Measurements from ENCODE around the gene ATP6V0D1.

Gene ATP6V0D1

GRCh38 chr16:67449739-67450138 is 31.2 kb downstream of the ATP6V0D1 start:
- Mint-ChIP-seq H3K36me3 (peaks cover 67 to 70% of the 10 kb centered on the region in 2 donors), H3K27ac (peak overlapping the region; percentile 16), H3K27me3 (no peaks in the 10 kb centered on the region), H3K4me1 (peaks cover 31 to 45% of the 10 kb centered on the region in 2 donors), H3K4me3 (peak overlapping the region in 1 of 2 donors; percentile 8), H3K9me3 (no peaks in the 10 kb centered on the region)
- no peak for DNase-seq
- no peak for ATAC-seq (replicated peaks)

GRCh38 chr16:67449336-67449735 is 31.6 kb downstream of the ATP6V0D1 start:
- Mint-ChIP-seq H3K27ac (peak overlapping the region; percentile 16), H3K4me1 (peaks cover 30 to 45% of the 10 kb centered on the region in 2 donors), H3K9me3 (no peaks in the 10 kb centered on the region), H3K27me3 (no peaks in the 10 kb centered on the region), H3K36me3 (peaks cover 69 to 72% of the 10 kb centered on the region in 2 donors), H3K4me3 (peak overlapping the region in 1 of 2 donors; percentile 8)
- no peak for DNase-seq
- no peak for ATAC-seq (replicated peaks)

GRCh38 chr16:67448580-67448979 is 32.4 kb downstream of the ATP6V0D1 start:
- DNase-seq (no peak), ATAC-seq (replicated peaks) (no peak)
- Mint-ChIP-seq H3K4me3 (no peak overlapping the region), H3K27ac (no peak overlapping the region), H3K36me3 (peaks cover 67 to 70% of the 10 kb centered on the region in 2 donors), H3K9me3 (no peaks in the 10 kb centered on the region), H3K4me1 (peaks cover 25 to 39% of the 10 kb centered on the region in 2 donors), H3K27me3 (no peaks in the 10 kb centered on the region)

DNA sequence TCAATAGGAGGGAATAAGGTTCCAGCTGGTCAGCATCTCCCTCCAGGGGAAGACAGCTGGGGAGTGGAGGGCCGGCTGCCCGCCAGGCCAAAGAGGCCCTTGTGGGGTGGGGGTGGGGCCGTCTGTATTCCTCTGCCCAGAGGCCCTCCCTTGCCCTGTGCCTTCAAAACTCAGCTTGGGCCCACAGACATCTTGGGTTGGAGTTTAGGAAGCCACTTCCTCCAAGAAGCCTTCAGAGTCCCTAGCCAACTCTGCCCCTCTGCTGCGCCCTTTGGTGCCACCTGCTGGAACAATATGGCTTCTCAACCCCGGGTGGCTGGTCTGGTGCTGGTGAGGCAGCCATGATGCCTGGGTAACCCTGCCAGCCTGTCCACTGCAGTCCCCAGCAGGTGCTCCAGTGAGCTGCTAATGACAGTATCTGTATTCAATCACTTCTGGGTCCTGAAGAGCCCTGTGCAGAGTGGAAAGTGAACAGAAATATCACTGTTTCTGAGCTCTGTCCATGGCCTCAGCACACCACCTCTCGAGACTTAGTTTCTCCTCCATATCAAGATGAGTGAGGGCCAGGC is 33.4 kb downstream of the ATP6V0D1 start:
- H3K36me3 Mint-ChIP-seq = peaks cover 63 to 67% of the 10 kb centered on the region in 2 donors

DNA sequence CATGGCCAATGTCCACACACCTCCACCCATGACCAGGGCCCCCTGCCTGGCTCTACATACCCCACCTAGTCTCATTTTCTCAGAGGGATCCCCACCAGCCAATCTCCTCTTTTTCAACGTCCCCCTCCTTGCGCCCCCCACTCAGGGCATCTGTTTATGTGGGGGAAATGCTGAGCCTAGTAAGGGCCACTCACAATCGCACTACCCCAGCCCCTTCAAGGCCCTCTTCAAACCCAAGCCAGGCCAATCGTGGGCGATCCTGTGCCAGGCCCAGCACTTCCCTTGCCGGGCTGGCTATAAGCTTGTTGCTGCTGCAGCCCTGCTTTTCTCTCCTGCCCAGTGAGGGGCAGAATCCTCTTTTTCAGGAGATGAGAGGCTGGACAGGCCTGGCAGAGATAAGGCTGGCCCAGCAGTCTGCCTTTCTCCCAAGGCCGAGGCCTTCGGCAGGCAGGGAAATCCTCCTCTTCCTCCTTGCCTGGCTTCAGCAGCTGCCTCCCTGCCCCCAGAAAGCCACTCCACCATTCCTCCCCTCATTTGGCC is 33.9 kb downstream of the ATP6V0D1 start:
- H3K27ac Mint-ChIP-seq = peak overlapping the region; percentile 56
- H3K4me3 Mint-ChIP-seq = no peak overlapping the region
- H3K36me3 Mint-ChIP-seq = peaks cover 63% of the 10 kb centered on the region in 2 donors
- DNase-seq (no peak), ATAC-seq (replicated peaks) (no peak)
- peaks cover 23 to 39% of the 10 kb centered on the region in 2 donors for H3K4me1 Mint-ChIP-seq
- no peaks in the 10 kb centered on the region for H3K9me3 Mint-ChIP-seq
- no peaks in the 10 kb centered on the region for H3K27me3 Mint-ChIP-seq

More for the DNA sequence above, 33.4 kb downstream of the ATP6V0D1 start:
- ATAC-seq (replicated peaks) (peak; percentile 88 to 92), DNase-seq (peak; percentile 38)
- Mint-ChIP-seq H3K27me3 (no peaks in the 10 kb centered on the region), H3K9me3 (no peaks in the 10 kb centered on the region), H3K4me3 (no peak overlapping the region), H3K27ac (peak overlapping the region; percentile 9), H3K4me1 (peaks cover 22 to 39% of the 10 kb centered on the region in 2 donors)

DNA sequence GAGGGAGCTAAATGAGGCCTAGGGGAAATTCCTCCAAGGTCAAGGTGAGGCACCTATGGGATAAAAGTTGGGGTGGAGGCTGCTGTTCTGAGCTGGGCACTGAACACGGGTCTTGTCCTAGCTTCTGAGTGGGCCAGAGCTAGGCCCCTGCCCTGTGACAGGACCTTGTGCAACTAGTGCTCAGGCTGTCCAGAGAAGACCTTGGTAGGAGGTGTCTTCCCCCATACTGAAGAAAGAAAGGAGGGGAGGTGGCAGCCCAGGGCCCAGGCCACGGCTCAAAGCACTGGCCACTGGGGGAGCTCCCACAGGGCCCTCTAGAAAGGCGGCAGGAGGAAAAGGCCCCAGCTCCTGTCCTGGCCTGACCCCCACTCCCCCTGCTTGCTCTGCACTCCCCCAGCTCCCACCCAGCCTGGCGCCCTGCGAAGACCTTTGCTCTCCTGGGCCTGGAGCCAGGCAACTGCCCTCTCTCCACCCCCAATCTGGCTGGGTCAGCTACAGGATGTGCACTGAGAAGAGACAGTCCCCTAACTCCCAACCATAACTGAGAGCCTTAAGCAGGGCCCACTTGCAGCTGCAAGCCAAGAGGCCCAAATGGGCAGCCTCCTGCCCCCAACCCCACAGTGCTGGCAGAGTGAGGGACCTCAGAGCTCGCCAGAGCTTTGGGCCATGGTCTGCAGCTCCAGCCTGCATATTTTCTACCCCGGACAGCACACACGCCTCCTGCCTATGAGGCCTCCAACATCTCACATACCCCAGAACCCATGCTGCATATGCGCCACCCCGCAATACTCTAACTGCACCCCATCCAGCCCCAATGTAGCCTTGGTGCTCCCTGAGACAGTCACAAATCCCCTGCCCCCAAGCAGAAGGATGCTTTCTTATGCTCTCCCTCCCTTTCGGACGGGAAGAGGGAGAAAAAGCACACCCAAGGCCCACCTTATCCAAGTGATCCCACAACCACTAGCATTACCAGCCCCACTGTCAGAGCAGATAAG is 34.7 kb downstream of the ATP6V0D1 start:
- Mint-ChIP-seq H3K4me1 (peaks cover 27 to 36% of the 10 kb centered on the region in 2 donors), H3K36me3 (peaks cover 65 to 67% of the 10 kb centered on the region in 2 donors), H3K27me3 (no peaks in the 10 kb centered on the region), H3K4me3 (no peak overlapping the region), H3K9me3 (no peaks in the 10 kb centered on the region), H3K27ac (no peak overlapping the region)
- no peak for DNase-seq
- ATAC-seq (replicated peaks) = no peak

GRCh38 chr16:67445441-67445912 is 35.5 kb downstream of the ATP6V0D1 start:
- DNase-seq = no peak
- ATAC-seq (replicated peaks) = no peak
- Mint-ChIP-seq H3K4me3 (no peak overlapping the region), H3K27me3 (no peaks in the 10 kb centered on the region), H3K27ac (no peak overlapping the region), H3K4me1 (peaks cover 23 to 29% of the 10 kb centered on the region in 2 donors), H3K36me3 (peaks cover 59 to 60% of the 10 kb centered on the region in 2 donors), H3K9me3 (no peaks in the 10 kb centered on the region)

GRCh38 chr16:67445126-67445426 is 35.9 kb downstream of the ATP6V0D1 start:
- Mint-ChIP-seq H3K36me3 (peaks cover 58 to 60% of the 10 kb centered on the region in 2 donors), H3K27ac (peak overlapping the region; percentile 7), H3K4me1 (peaks cover 19 to 25% of the 10 kb centered on the region in 2 donors), H3K9me3 (no peaks in the 10 kb centered on the region), H3K4me3 (no peak overlapping the region), H3K27me3 (no peaks in the 10 kb centered on the region)
- DNase-seq (no peak), ATAC-seq (replicated peaks) (no peak)

- peak overlapping the region; percentile 25 for H3K27ac Mint-ChIP-seq
- peaks cover 16 to 23% of the 10 kb centered on the region in 2 donors for H3K4me1 Mint-ChIP-seq
- H3K4me3 Mint-ChIP-seq = no peak overlapping the region
- H3K36me3 Mint-ChIP-seq = peaks cover 56 to 58% of the 10 kb centered on the region in 2 donors
- no peaks in the 10 kb centered on the region for H3K9me3 Mint-ChIP-seq
- H3K27me3 Mint-ChIP-seq = no peaks in the 10 kb centered on the region
- no peak for DNase-seq
- ATAC-seq (replicated peaks) = no peak
Observed at GRCh38 chr16:67444259-67445125, 36.5 kb downstream of the ATP6V0D1 start.

GRCh38 chr16:67443265-67443664 is 37.7 kb downstream of the ATP6V0D1 start:
- H3K36me3 Mint-ChIP-seq = peaks cover 54 to 63% of the 10 kb centered on the region in 2 donors
- no peak for ATAC-seq (replicated peaks)

DNA sequence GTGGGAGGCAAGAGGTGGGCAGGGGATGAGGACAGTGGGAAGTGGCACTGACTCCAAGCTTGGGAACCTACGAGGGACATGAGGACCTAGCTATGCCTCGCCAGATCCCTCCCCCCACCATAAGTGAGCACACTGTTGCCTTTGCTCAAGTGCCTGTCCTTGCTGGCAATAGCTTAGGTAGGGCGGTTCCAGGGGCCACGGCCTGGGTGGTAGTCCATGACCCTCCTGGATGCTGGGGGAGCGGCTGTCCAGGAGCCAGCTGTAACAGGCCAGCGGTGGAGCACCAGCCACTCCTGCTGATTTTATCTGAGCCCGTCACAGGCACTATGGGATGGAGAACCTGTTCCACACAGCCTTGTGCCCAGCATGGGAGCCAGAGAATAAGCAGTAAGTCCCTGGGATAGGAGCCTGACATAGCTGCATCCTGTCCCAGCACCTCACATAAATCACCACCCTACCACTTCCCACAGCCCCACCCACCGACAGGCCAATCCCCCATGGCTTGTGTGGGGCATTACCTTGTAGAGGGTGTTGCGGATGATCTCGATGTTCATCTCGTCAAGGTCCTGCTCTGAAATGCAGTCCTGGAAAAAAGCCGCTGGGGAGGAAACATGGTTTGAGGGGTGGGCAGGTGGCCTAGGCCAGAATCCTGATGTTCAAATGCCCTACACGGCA is 38.2 kb downstream of the ATP6V0D1 start:
- DNase-seq = no peak
- no peaks in the 10 kb centered on the region for H3K9me3 Mint-ChIP-seq
- H3K4me3 Mint-ChIP-seq = no peak overlapping the region
- H3K27ac Mint-ChIP-seq = peak overlapping the region; percentile 20
- H3K4me1 Mint-ChIP-seq = peaks cover 23 to 35% of the 10 kb centered on the region in 2 donors
- no peaks in the 10 kb centered on the region for H3K27me3 Mint-ChIP-seq
- peaks cover 54 to 66% of the 10 kb centered on the region in 2 donors for H3K36me3 Mint-ChIP-seq
- no peak for ATAC-seq (replicated peaks)

More at GRCh38 chr16:67443265-67443664, 37.7 kb downstream of the ATP6V0D1 start:
- Mint-ChIP-seq H3K9me3 (no peaks in the 10 kb centered on the region), H3K4me3 (no peak overlapping the region), H3K27ac (no peak overlapping the region), H3K4me1 (peaks cover 18 to 31% of the 10 kb centered on the region in 2 donors), H3K27me3 (no peaks in the 10 kb centered on the region)
- DNase-seq = no peak

DNA sequence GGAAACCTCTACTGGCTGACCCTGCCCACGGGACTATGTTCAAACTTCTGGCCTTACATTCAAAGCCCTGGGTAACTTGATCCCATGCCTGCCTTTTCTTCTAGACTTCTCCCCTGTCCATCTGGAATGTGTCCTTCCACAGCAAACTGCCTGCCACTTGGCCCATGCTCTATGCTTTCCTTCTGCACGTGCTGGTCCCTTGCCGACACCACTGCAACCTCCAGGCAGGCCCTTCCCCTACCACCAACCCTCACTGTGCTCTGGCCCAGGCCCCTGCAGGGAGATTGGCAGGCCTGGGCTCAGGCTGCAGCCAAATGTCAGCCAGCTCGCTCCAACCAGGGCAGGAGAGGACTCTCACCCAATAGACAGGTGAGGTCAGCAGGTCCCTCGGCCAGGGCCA is 39.0 kb downstream of the ATP6V0D1 start:
- peak overlapping the region; percentile 71 for H3K27ac Mint-ChIP-seq
- no peaks in the 10 kb centered on the region for H3K9me3 Mint-ChIP-seq
- H3K36me3 Mint-ChIP-seq = peaks cover 54 to 66% of the 10 kb centered on the region in 2 donors
- ATAC-seq (replicated peaks) (no peak), DNase-seq (no peak)
- H3K4me1 Mint-ChIP-seq = peaks cover 29 to 35% of the 10 kb centered on the region in 2 donors
- H3K27me3 Mint-ChIP-seq = no peaks in the 10 kb centered on the region
- H3K4me3 Mint-ChIP-seq = peak overlapping the region in 1 of 2 donors; percentile 3

GRCh38 chr16:67441271-67441753 is 39.6 kb downstream of the ATP6V0D1 start:
- Mint-ChIP-seq H3K36me3 (peaks cover 55 to 66% of the 10 kb centered on the region in 2 donors), H3K4me3 (no peak overlapping the region), H3K4me1 (peaks cover 33 to 35% of the 10 kb centered on the region in 2 donors), H3K27me3 (no peaks in the 10 kb centered on the region), H3K9me3 (no peaks in the 10 kb centered on the region), H3K27ac (no peak overlapping the region)
- ATAC-seq (replicated peaks) = no peak
- DNase-seq = no peak
